Medulla oblongata (tissue), 1 donor: ENCODE measurements around the gene GRAP2.

Source experiments
- DNase-seq: peaks from one replicate; pipeline ENCODE4 v3.0.0-alpha.2; 2015; ENCODE audit errors: extremely low spot score

GRAP2 gene

GRCh38 chr22:40009951-40010671 lies 109.2 kb downstream of the GRAP2 start:
- no peak for DNase-seq

- DNase-seq: no peak
These were observed 109.9 kb downstream of the GRAP2 start for GRCh38 chr22:40010746-40011145.

- DNase-seq: no peak
These were observed 113.9 kb downstream of the GRAP2 start for GRCh38 chr22:40014667-40015248.

GRCh38 chr22:40015358-40015976 lies 114.6 kb downstream of the GRAP2 start:
- DNase-seq: no peak

- DNase-seq: no peak
These were observed 117.2 kb downstream of the GRAP2 start for GRCh38 chr22:40018051-40018450.

- no peak for DNase-seq
These were observed 118.2 kb downstream of the GRAP2 start for GRCh38 chr22:40019100-40019499.

- DNase-seq: no peak
These were observed 120.1 kb downstream of the GRAP2 start for GRCh38 chr22:40020956-40021355.

- DNase-seq: no peak
These were observed 120.6 kb downstream of the GRAP2 start for GRCh38 chr22:40021401-40022000.

- no peak for DNase-seq
These were observed 121.8 kb downstream of the GRAP2 start for GRCh38 chr22:40022536-40023240.
